Measurements from ENCODE around the gene PAX2. TPM values are rescaled to one million over a fixed set of nuclear protein-coding genes. Genes with fewer than 3 reads are reported as not detected.

Gene PAX2
- total RNA-seq, 4 donors from 2014 or later, result not detected

DNA sequence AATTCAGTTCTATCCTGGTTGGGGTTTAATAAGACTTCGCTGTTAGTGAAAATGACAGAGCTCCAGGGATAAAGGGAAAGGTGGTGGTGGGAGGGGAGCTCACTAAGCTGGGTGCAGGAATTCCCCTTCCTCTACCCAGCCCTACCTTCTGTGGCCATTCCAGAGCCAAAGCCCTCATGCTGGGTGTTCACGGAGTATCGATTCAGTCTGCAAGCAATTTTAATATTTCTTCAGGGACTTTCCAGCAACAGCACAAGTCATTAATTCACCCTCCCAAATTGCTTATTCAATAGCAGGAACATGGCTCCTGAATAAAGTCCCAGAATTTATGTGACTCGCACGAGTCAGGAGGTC, 22.0 kb downstream of the PAX2 start:
- Histone ChIP-seq H3K36me3 (no peaks in the 10 kb centered on the region), H3K4me3 (no peak overlapping the region), H3K9me3 (no peaks in the 10 kb centered on the region), H3K27me3 (peaks cover 0 to 88% (median 3%) of the 10 kb centered on the region in 4 donors), H3K4me1 (no peaks in the 10 kb centered on the region), H3K27ac (no peak overlapping the region)
- DNase-seq, result no peak
- intact Hi-C loops (cut with DNase I), result no loop called here
- no peak for TF ChIP-seq POLR2A (IDR thresholded peaks at IDR 0.05)
- TF ChIP-seq, protein P1, sequence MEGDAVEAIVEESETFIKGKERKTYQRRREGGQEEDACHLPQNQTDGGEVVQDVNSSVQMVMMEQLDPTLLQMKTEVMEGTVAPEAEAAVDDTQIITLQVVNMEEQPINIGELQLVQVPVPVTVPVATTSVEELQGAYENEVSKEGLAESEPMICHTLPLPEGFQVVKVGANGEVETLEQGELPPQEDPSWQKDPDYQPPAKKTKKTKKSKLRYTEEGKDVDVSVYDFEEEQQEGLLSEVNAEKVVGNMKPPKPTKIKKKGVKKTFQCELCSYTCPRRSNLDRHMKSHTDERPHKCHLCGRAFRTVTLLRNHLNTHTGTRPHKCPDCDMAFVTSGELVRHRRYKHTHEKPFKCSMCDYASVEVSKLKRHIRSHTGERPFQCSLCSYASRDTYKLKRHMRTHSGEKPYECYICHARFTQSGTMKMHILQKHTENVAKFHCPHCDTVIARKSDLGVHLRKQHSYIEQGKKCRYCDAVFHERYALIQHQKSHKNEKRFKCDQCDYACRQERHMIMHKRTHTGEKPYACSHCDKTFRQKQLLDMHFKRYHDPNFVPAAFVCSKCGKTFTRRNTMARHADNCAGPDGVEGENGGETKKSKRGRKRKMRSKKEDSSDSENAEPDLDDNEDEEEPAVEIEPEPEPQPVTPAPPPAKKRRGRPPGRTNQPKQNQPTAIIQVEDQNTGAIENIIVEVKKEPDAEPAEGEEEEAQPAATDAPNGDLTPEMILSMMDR (IDR thresholded peaks at IDR 0.05), result no peak
- 32 to 63% methylated on average over 4 to 5 of the region's 5 CpGs for WGBS, 2 donors

DNA sequence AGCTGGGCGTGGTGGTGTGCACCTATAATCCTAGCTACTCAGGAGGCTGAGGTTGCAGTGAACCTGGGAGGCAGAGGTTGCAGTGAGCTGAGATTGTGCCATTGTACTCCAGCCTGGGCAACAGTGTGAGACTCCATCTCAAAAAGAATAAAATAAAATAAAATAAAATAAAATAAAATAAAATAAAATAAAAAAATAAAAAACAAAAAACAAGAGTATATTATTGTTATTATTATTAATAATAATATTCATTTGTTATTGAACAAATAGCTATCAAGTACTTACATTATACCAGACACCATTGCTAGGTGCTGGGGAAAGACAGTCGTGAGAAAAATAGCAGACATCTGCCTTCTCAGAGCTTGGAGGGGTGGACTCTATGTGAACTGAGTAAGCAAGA, 24.1 kb downstream of the PAX2 start:
- TF ChIP-seq, protein P1 (IDR thresholded peaks at IDR 0.05), result no peak
- TF ChIP-seq POLR2A (IDR thresholded peaks at IDR 0.05), result no peak
- intact Hi-C loops (cut with DNase I), result no loop called here
- Histone ChIP-seq H3K27ac (no peak overlapping the region), H3K36me3 (no peaks in the 10 kb centered on the region), H3K4me1 (no peaks in the 10 kb centered on the region), H3K9me3 (no peaks in the 10 kb centered on the region), H3K4me3 (no peak overlapping the region), H3K27me3 (peaks cover 0 to 91% (median 3%) of the 10 kb centered on the region in 4 donors)
- no peak for DNase-seq
- WGBS, 2 donors, result 73 to 92% methylated on average over 2 of the region's 2 CpGs

DNA sequence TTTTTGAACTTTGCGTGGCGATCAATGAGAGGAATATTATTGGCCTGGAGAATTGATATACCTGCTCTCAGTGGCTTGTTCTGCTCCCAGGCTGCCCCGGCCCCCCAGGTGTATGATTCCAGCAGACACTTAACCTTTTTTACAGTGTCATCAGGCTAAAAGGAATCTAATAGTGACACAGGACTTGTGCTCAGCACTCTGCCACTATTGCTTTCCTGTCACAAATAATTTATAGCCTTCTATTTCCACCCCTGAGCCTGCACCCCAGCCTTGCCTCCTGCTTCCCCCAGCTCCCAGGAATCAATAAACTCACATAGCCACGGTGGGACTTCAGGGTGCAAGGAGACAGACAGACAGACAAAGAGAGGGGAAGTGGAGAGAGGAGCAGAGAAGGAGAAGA, 28.3 kb downstream of the PAX2 start:
- Histone ChIP-seq H3K4me3 (no peak overlapping the region), H3K27me3 (peaks cover 0 to 97% (median 0%) of the 10 kb centered on the region in 4 donors), H3K27ac (no peak overlapping the region), H3K36me3 (no peaks in the 10 kb centered on the region), H3K4me1 (no peaks in the 10 kb centered on the region), H3K9me3 (no peaks in the 10 kb centered on the region)
- WGBS, 2 donors, result 58 to 69% methylated on average over 4 of the region's 4 CpGs
- TF ChIP-seq, protein P1 (IDR thresholded peaks at IDR 0.05), result no peak
- TF ChIP-seq POLR2A (IDR thresholded peaks at IDR 0.05), result no peak
- intact Hi-C loops (cut with DNase I), result no loop called here
- no peak for DNase-seq

DNA sequence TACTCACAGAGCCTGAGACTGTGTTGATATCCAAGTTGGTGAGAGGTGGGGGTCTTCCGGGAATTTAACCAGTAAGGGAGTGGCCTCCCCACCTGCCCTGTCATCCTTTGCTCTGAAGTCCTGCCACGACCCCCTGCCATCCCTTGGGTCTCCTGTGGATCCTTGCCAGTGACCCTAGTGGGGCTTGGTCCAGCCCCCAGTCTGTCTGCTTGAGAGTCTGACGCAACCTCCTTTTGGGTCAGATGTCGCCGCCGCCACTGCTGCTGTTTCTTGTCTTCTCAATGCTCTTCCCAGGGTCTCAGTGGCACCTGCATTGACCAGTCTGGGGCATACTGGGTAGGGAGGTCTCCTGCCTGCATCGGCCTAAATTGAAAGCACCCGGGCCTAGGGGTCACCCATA, 28.8 kb downstream of the PAX2 start:
- intact Hi-C loops (cut with DNase I), result no loop called here
- TF ChIP-seq, protein P1 (IDR thresholded peaks at IDR 0.05), result no peak
- TF ChIP-seq POLR2A (IDR thresholded peaks at IDR 0.05), result no peak
- DNase-seq, result no peak

DNA sequence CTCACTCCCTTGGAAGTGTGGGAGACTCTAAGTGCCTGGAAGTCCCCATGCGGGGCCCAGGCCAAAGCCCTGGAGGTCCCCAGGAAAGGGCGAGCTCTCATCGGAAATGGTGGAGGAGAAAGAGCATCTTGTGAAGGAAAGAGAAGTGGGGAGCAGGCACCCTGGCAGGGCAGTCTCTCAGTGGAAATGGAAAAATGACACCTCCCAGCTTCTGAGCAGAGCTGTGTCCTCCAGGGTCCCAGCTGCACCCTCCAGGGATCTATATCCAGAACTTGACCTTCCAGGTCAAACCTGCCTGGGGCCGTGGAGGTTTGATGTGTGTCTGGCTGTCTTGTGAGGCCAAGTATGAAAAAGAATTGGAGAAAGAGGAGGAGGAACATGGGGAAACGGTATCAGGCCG, 29.5 kb downstream of the PAX2 start:
- Histone ChIP-seq H3K27me3 (peaks cover 0 to 99% (median 0%) of the 10 kb centered on the region in 4 donors), H3K4me1 (no peaks in the 10 kb centered on the region), H3K4me3 (no peak overlapping the region), H3K27ac (no peak overlapping the region), H3K9me3 (no peaks in the 10 kb centered on the region), H3K36me3 (no peaks in the 10 kb centered on the region)
- intact Hi-C loops (cut with DNase I), result no loop called here
- TF ChIP-seq, protein P1 (IDR thresholded peaks at IDR 0.05), result no peak
- TF ChIP-seq POLR2A (IDR thresholded peaks at IDR 0.05), result no peak
- WGBS, 2 donors, result 59 to 72% methylated on average over 5 to 6 of the region's 6 CpGs
- DNase-seq, result no peak

More for the DNA sequence above, 28.8 kb downstream of the PAX2 start:
- Histone ChIP-seq H3K4me1 (no peaks in the 10 kb centered on the region), H3K27me3 (peaks cover 0 to 97% (median 0%) of the 10 kb centered on the region in 4 donors), H3K36me3 (no peaks in the 10 kb centered on the region), H3K9me3 (no peaks in the 10 kb centered on the region), H3K27ac (no peak overlapping the region), H3K4me3 (no peak overlapping the region)
- WGBS, 2 donors, result 57 to 85% methylated on average over 7 to 8 of the region's 8 CpGs

Data from esophagus squamous epithelium (tissue), 5 donors.